ENCODE measurements around the gene ZNF106.

GRCh38 chr15:42471002-42471401 lies 19.9 kb downstream of the ZNF106 start:
- TF ChIP-seq EZH2phosphoT487 (IDR thresholded peaks at IDR 0.05; ENCODE audit: borderline replicate concordance) (no peak), CTCF (conservative IDR thresholded peaks at IDR 0.05; ENCODE audit: low read length) (no peak)
